Activated gamma-delta T cell (primary cell): ENCODE results near the gene UGT1A6.
"Not testable (repeated sequence)": the region's sequence is repeated elsewhere in the genome, so short reads cannot be mapped to it uniquely, and the experiment has no call there.

ENCODE experiments used
- DNase-seq: peaks from one replicate; lab custom pipeline; 2025; lab: John Stamatoyannopoulos, UW

UGT1A6 gene

GRCh38 chr2:233728723-233729301 is 36.1 kb downstream of the UGT1A6 start, which contains the start of gene UGT1A3:
Gene UGT1A3 (plus strand): TSS chr2:233729042. CDS start chr2:233729127, 85 bp downstream.
- DNase-seq: no peak

GRCh38 chr2:233736868-233737653 is 44.4 kb downstream of the UGT1A6 start:
- not testable (repeated sequence) for DNase-seq

DNA sequence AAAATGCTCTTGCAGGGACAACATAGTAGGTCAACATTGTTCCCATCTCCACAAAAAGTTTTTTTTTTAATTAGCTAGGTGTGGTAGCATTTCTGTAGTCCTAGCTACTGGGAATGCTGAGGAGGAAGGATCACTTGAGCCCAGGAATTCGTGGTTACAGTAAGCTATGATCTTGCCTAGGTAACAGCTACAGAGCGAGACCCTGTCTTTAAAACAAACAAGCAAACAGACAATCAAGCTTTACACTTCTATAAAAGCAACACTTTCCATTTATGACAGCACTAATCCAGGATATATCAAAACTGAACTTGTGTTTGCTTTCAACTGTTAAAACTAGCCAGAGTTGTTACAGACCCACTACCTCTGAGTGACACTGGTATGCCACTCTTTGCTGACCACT is 48.2 kb downstream of the UGT1A6 start:
- DNase-seq: no peak

GRCh38 chr2:233743464-233744259 is 51.0 kb downstream of the UGT1A6 start:
- no peak for DNase-seq

GRCh38 chr2:233745073-233745755 is 52.5 kb downstream of the UGT1A6 start:
- DNase-seq: no peak

GRCh38 chr2:233745838-233746237 is 53.1 kb downstream of the UGT1A6 start:
- not testable (repeated sequence) for DNase-seq

GRCh38 chr2:233746475-233747282 is 54.0 kb downstream of the UGT1A6 start:
- no peak for DNase-seq

DNA sequence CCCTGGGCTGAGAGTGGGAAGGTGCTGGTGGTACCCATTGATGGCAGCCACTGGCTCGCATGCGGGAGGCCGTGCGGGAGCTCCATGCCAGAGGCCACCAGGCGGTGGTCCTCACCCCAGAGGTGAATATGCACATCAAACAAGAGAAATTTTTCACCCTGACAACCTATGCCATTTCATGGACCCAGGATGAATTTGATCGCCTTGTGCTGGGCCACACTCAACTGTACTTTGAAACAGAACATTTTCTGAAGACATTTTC is 54.5 kb downstream of the UGT1A6 start:
- DNase-seq: no peak

- not testable (repeated sequence) for DNase-seq
Observed at GRCh38 chr2:233750689-233751088, 58.0 kb downstream of the UGT1A6 start.

- not testable (repeated sequence) for DNase-seq
Observed at GRCh38 chr2:233751212-233752009, 58.7 kb downstream of the UGT1A6 start.

DNA sequence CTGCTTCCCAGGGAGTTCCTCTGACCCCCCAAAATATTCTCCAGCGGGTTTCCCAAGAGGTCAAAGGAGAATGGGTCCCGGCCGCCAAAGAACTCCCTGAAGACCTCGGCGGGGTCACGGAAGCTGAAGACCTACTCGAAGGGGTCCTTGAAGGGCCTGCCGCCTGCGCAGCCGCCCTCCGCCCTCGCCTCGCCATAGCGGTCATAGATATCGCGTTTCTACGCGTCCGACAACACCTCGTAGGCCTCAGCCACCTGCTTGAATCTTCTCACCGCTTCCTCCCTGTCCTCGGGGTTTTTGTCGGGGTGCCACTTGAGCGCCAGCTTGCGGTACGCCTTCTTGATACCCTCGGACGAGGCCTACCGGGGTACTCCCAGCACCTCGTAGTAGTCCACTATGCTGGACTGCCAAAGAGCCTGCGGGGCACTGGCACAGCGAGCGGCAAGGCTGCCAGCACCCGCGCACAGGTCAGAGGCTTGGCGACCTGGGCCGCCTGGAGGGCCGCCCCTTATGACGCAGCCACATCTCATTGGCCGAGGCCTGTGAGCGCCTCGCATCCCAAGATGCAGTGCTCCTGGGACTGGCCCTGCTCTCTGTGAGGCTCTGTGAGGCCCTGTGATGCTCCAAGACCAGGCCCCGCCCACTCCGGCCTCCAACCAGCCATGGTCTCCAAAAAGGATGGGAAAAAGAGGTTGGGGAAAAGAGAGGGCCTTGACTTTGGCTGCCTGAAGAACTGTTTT is 62.4 kb downstream of the UGT1A6 start:
- DNase-seq: no peak

- no peak for DNase-seq
Observed at GRCh38 chr2:233756429-233757081, 63.9 kb downstream of the UGT1A6 start.

DNA sequence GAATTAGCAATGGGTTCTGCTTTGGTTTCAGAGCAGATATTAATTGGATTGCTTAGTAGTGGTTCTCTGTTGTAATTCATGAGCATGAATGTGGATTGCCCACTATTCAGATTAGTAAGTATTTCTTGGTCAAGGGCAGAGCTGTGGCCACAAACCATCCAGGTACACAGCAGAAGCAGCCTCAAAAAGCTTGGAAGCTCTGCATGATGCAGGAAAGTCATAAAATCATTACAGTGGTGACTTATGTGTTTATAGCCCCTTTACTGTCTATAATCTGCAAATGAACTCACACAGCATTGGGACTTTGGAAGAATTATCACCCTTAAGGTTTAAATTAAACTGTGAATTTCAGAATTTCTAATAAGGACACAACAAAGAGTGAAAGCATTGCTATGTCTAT is 65.5 kb downstream of the UGT1A6 start:
- DNase-seq: no peak

GRCh38 chr2:233758849-233759248 is 66.2 kb downstream of the UGT1A6 start:
- DNase-seq: no peak

GRCh38 chr2:233760043-233760442 is 67.4 kb downstream of the UGT1A6 start, which contains the start of gene UGT1A1:
Gene UGT1A1 (plus strand): TSS chr2:233760270. CDS start chr2:233760288, 18 bp downstream.
- no peak for DNase-seq

- DNase-seq: no peak
Observed at GRCh38 chr2:233761040-233761769, 68.5 kb downstream of the UGT1A6 start.

DNA sequence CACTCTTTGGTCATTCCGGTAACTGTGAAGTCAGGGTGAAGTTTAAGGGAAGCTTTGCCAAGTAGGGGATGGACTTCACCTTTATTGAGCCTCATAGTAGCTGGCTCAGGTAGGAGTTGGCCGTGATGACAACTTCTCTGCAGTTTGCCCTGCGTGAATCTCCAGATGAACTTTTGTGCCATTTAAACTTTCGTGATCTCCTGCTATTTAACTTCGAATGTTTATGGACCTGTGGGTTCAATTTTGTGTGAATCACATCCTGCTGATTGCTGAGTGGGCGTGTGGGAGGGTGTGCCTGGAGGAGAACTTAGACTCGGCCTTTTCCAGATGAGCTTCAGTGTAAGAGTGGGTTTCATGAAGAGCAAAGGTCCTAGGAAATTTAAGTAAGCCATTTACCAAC is 71.6 kb downstream of the UGT1A6 start:
- no peak for DNase-seq

DNA sequence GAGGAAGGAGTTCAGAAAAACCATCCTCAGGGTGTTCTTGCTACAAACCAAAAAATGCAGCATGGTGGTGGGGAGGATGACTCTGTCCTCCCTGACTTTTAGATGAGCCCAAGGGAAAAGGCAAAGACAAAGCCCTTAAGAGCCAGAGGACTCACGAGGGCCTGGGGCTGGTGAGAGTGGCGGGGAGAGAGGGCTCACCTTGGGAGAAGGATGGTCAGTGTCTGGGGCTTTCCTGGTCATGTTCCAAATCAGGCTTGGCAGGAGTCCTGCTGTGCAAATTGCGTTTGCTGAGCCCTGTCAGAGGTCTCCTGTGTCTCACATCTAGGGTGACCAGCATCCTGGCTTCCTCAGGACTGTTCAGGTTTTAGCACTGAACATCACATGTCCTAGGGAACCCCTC is 72.1 kb downstream of the UGT1A6 start:
- no peak for DNase-seq

GRCh38 chr2:233766416-233766815 is 73.7 kb downstream of the UGT1A6 start:
- DNase-seq: no peak
